Left colon (tissue), 2 donors: ENCODE data around the gene MPI. TPM values are rescaled to one million over a fixed set of nuclear protein-coding genes. Genes with fewer than 3 reads are reported as not detected.
"Not testable (repeated sequence)": the region's sequence is repeated elsewhere in the genome, so short reads cannot be mapped to it uniquely, and the experiment has no call there.

Source experiments
- ATAC-seq: fragments of 200-7000 bp; cut with Tn5 transposase; one replicate; pipeline ENCODE4 v1.9.1; 2020; ENCODE audit warnings: mild to moderate bottlenecking, moderate library complexity
- DNase-seq, 2 donors: peaks; one replicate each; pipeline ENCODE4 v3.0.0-alpha.2; 2020
- intact Hi-C, 2 donors: fragments of 100-400 bp; cut with DNase I in 1 of 2; cut with micrococcal nuclease in 1 of 2; formaldehyde crosslinking; loops; one replicate each; pipeline versions ENCODE4 v1.11.2 to v1.14.0; 2022; cut with DNase I, micrococcal nuclease
- total RNA-seq, 2 donors: library from RNA; stranded (reverse); fragmentation: NEBNext Ultra II Directional; extraction: Animal tissue kit (Norgen Biotek cat#: 25700); gene quantifications; one replicate each; pipeline ENCODE4 v1.2.1, GENCODE V29; 2021
- donor health status: DM: no; HTN: no; CAD: no.
- donor health status: DM: yes; HTN: yes; CAD: no.

Gene MPI
- total RNA-seq, 2 donors from 2014 or later: 62.2 to 76.7 TPM

GRCh38 chr15:74885461-74885860 lies 4.4 kb upstream of the MPI start:
- ATAC-seq (no peak), DNase-seq (no peak)
- intact Hi-C loops: no loop called here

GRCh38 chr15:74887537-74888193 lies 2.2 kb upstream of the MPI start:
- DNase-seq, intact Hi-C loops, ATAC-seq: not testable (repeated sequence)

GRCh38 chr15:74888716-74889115 lies 1.1 kb upstream of the MPI start:
- ATAC-seq: no peak
- DNase-seq: no peak

GRCh38 chr15:74889390-74889882 lies 406 bp upstream of the MPI start:
- intact Hi-C loops: no loop called here
- ATAC-seq: peak; percentile 4
- peak in 1 of 2 donors; percentile 48 for DNase-seq

More at GRCh38 chr15:74888716-74889115, 1.1 kb upstream of the MPI start:
- intact Hi-C loops: no loop called here

- DNase-seq: no peak
- intact Hi-C loops: no loop called here
- ATAC-seq: no peak
These were observed 771 bp downstream of the MPI start for GRCh38 chr15:74890665-74890960.

- ATAC-seq (peak; percentile 84), DNase-seq (peak; percentile 76 to 78)
- intact Hi-C loops: no loop called here
These were observed 1.6 kb downstream of the MPI start for GRCh38 chr15:74891469-74891868.

- DNase-seq: peak in 1 of 2 donors; percentile 38
- intact Hi-C loops: no loop called here
- ATAC-seq: peak; percentile 12
These were observed 2.5 kb downstream of the MPI start for GRCh38 chr15:74892313-74892712.

- intact Hi-C loops: no loop called here
- no peak for ATAC-seq
- DNase-seq: no peak
These were observed 3.1 kb downstream of the MPI start for GRCh38 chr15:74892931-74893330.

- no peak for ATAC-seq
- intact Hi-C loops: no loop called here
- no peak for DNase-seq
These were observed 3.8 kb downstream of the MPI start for GRCh38 chr15:74893627-74894026.

- DNase-seq, intact Hi-C loops, ATAC-seq: not testable (repeated sequence)
These were observed 4.5 kb downstream of the MPI start for GRCh38 chr15:74894383-74894782.

GRCh38 chr15:74895830-74896229 lies 6.0 kb downstream of the MPI start:
- intact Hi-C loops: loop anchor here in 1 of 2 donors (5.0 kb wide), 1 partner anchor 39 kb away; no protein-coding TSS in a partner anchor
- no peak for ATAC-seq
- DNase-seq: no peak

GRCh38 chr15:74896316-74896715 lies 6.5 kb downstream of the MPI start:
- intact Hi-C loops: loop anchor here in 1 of 2 donors (5.0 kb wide), 1 partner anchor 39 kb away; no protein-coding TSS in a partner anchor
- no peak for ATAC-seq
- DNase-seq: no peak

GRCh38 chr15:74897300-74897701 lies 7.5 kb downstream of the MPI start:
- ATAC-seq (no peak), DNase-seq (no peak)
- intact Hi-C loops: loop anchor here in 1 of 2 donors (5.0 kb wide), 1 partner anchor 40 kb away; no protein-coding TSS in a partner anchor

- intact Hi-C loops: no loop called here
- ATAC-seq: peak; percentile 54
- DNase-seq: peak in 1 of 2 donors; percentile 61
These were observed 11.8 kb downstream of the MPI start for GRCh38 chr15:74901612-74902063.

- no peak for ATAC-seq
- no peak for DNase-seq
- intact Hi-C loops: no loop called here
These were observed 12.6 kb downstream of the MPI start for GRCh38 chr15:74902295-74903075.

- intact Hi-C loops: no loop called here
- ATAC-seq (no peak), DNase-seq (no peak)
These were observed 13.8 kb downstream of the MPI start for GRCh38 chr15:74903676-74904075.

GRCh38 chr15:74904190-74904805 lies 14.5 kb downstream of the MPI start:
- intact Hi-C loops: no loop called here
- DNase-seq (no peak), ATAC-seq (no peak)

GRCh38 chr15:74906067-74906449 lies 16.2 kb downstream of the MPI start:
- ATAC-seq (peak; percentile 47), DNase-seq (peak in 1 of 2 donors; percentile 55)
- intact Hi-C loops: no loop called here

- ATAC-seq: peak; percentile 89
- intact Hi-C loops: no loop called here
- DNase-seq: peak; percentile 93 to 96
These were observed 16.8 kb downstream of the MPI start, which contains the start of gene FAM219B for GRCh38 chr15:74906450-74907162. FAM219B (minus strand) TSS chr15:74906851; CDS start chr15:74906800, 51 bp downstream.
